Activated gamma-delta T cell treated with Interleukin-2 at 50 U/mL for 16 hours (primary cell): Measurements from ENCODE around the gene NUBPL.
"Not testable (repeated sequence)": the region's sequence is repeated elsewhere in the genome, so short reads cannot be mapped to it uniquely, and the experiment has no call there.

ENCODE experiments used
- DNase-seq: peaks from one replicate; pipeline ENCODE4 v3.0.0-alpha.2; 2020

Gene NUBPL

GRCh38 chr14:31578792-31579501 is 17.7 kb downstream of the NUBPL start:
- DNase-seq, result no peak

- no peak for DNase-seq
Observed at GRCh38 chr14:31580234-31580633, 19.0 kb downstream of the NUBPL start.

GRCh38 chr14:31582286-31582691 is 21.1 kb downstream of the NUBPL start:
- DNase-seq, result no peak

GRCh38 chr14:31582836-31583452 is 21.7 kb downstream of the NUBPL start:
- no peak for DNase-seq

DNA sequence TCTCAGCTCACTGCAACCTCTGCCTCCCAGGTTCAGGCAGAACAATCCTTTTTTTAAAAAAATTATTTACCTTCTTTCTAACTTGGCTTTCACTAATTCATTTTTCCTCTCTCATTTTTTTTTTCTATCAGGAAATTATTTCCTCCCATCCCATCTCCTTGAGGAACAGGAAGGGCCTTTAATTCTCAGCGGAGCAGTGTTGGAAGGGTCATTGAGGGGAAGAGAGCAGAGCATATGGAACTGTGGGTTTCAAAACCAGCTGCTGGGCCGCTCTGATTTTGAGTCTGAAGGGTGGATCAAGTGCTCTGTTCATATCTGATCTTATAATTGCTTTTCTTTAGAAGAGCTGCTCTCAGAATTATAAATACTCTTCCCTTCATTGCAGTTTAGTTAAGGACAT is 29.0 kb downstream of the NUBPL start:
- no peak for DNase-seq

GRCh38 chr14:31592122-31592521 is 30.9 kb downstream of the NUBPL start:
- DNase-seq, result no peak

DNA sequence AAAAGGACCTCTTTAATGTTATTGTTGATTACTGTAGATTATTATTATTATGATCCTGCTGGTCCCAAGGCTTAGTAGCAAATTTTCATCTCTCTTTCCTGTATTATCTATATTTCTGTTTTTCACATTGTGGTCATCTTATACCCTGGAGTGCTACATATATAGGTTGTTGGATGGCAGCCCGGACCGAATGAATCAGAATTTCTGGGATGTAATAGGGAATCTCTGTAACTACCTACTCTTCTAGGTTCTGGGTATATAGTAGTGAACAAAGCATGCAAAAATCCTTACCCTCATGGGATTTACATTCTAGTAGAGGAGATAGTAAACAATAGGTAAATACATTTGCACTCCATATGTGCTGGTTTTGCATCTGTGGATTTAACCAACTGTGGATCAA is 31.4 kb downstream of the NUBPL start:
- no peak for DNase-seq

DNA sequence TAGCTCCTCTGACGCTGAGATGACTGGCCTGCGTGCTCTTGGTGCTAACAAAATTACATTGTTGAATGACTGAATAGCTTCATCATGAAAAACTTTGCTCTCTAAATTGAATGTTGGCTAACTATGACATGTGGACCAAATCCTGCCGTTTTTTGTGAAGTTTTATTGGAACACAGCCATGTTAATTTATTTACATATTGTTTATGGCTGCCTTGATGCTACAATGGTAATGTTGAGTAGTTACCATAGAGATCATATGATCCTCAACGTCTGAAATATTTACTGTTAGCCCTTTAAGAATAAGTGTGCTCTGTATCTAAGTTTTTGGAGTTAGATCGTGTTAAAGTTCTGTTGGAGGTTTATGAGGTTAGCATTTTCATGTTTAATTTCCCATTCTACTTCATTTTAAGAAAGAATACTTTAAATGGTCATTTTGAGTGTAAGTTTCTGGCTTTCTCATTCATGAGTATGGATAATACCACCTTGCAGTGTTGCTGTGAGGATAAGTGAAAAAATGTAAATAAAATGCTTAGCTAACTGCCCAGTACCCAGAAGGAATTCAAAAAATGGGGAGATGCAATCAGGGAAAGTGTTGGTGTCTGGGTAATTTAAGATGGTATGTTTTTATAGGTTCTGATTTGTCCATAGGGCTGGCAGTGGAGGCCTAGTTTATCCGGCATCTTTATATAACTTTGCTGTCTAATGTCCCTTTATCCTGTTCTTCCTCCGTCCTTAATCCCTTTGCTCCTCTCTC is 35.3 kb downstream of the NUBPL start:
- DNase-seq, result no peak

DNA sequence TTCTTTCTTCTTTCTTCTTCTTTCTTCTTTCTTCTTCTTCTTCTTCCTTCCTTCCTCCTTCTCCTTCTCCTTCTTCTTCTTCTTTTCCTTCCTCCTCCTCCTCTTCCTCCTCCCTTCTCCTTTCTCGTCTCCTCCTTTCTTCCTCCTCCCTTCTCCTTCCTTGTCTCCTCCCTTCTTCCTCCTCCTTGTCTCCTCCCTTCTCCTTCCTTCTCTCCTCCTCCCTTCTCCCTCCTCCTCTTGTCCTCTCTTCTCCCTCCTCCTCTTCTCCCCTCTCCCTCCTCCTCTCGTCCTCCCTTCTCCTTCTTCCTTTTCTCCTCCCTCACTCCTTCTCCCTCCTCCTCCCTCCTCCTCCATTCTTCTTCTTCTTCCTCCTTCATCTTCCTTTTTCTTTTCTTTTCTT is 44.5 kb downstream of the NUBPL start:
- no peak for DNase-seq

- DNase-seq, result no peak
Observed at GRCh38 chr14:31611778-31612433, 50.7 kb downstream of the NUBPL start.

DNA sequence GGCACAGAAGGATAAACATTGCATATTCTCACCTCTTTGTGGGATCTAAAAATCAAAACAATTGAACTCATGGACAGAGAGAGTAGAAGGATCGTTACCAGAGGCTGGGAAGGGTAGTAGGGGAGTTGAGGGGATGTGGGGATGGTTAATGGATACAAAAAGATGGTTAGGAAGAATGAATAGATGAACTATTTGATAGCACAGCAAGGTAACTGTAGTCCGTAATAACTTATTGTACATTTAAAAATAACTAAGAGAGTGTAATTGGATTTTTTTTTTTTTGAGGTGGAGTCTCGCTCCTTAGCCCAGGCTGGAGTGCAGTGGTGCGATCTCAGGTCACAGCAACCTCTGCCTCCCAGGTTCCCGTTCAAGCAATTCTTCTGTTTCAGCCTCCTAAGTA is 52.0 kb downstream of the NUBPL start:
- DNase-seq, result no peak

DNA sequence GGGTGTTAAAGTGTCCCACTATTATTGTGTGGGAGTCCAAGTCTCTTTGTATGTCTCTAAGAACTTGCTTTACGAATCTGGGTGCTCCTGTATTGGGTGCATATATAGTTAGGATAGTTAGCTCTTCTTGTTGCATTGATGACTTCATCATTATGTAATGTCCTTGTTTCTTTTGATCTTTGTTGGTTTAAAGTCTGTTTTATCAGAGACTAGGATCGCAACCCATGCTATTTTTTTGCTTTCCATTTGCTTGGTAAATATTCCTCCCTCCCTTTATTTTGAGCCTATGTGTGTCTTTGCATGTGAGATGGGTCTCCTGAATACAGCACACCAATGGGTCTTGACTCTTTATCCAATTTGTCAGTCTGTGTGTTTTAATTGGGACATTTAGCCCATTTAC is 57.7 kb downstream of the NUBPL start:
- DNase-seq, result not testable (repeated sequence)

GRCh38 chr14:31619440-31619839 is 58.2 kb downstream of the NUBPL start:
- no peak for DNase-seq

- DNase-seq, result not testable (repeated sequence)
Observed at GRCh38 chr14:31620898-31621297, 59.7 kb downstream of the NUBPL start.

- DNase-seq, result no peak
Observed at GRCh38 chr14:31622060-31622459, 60.9 kb downstream of the NUBPL start.

DNA sequence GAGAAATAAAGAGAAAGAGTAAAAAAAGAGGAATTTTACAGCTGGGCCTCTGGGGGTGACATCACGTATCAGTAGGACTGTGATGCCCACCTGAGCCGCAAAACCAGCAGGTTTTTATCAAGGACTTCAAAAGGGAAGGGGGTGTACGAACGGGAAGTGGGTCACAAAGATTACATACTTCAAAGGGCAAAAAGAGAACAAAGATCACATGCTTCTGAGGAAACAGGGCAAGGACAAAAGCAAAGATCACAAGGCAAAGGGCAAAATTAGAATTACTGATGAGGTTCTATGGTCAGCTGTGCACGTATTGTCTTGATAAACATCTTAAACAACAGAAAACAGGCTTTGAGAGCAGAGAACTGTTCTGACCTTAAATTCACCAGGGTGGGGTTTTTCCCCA is 91.7 kb downstream of the NUBPL start:
- DNase-seq, result not testable (repeated sequence)

GRCh38 chr14:31657917-31658316 is 96.7 kb downstream of the NUBPL start:
- DNase-seq, result no peak

DNA sequence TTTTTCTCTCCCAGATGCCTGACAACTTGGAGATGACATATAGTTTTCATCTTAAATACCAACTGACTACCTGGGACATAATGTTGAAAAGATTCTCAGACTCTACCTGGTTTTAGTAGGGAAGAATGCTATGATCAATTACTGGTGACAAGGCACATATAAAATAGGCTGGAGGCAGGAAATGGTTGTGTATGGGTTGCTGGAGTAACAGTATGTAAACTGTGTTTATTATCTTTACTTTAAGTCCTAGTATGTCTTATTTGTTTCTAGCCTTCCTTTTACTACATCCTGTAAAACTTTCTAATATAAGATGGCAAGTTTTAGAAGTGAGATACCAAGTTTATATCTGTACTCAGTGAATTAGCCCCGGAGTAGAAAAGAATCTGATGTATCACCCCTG is 98.1 kb downstream of the NUBPL start:
- DNase-seq, result no peak

DNA sequence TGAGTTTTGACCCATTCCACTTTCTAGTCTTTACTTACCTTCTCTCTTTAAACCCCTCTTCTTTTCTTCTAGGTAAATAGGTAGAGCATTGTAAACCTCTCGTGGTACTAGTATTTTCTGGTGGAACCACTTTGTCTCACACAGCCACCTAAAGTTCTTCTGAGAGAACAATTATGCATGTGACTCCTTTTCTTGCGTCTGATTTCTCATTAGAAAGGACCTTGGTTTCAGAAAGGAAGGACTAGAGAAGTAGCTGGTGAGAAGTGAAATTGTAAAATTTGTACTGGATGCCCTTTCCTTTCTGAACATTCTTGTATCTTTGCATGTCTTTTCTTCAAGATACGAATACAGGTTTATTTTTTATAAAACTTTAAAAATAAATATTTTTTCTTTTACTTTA is 99.0 kb downstream of the NUBPL start:
- DNase-seq, result no peak

DNA sequence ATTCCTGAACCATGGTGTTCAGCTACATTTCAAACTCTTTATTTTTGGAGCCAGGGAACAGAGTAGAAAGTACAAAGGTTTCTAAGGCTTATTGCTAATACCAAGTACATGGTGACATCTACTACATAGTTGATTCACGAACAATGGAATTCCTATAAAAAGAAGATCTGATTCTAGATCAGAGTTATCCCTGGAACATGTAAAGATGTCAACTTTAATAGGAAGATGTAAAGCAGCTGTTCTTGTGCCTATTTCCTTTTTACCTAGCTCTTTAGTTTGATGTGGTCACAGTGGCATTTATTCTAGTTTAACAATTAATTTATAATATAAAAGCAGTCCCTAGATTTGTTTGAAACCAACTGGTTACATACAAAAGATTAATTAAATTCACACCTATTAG is 99.5 kb downstream of the NUBPL start:
- DNase-seq, result no peak

DNA sequence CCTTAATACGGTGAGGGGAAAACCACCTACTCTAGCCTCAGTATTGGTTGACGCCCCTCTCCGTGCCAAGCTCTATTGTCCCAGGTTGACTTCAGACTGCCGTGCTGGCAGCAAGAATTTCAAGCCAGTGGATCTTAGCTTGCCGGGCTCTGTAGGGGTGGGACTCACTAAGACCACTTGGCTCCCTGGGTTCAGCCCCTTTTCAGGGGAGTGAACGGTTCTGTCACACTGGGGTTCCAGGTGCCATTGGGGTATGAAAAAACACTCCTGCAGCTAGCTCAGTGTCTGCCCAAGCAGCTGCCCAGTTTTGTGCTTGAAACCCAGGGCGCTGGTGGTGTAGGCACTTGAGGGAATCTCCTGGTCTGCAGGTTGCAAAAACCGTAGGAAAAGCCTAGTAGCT is 107.1 kb downstream of the NUBPL start:
- no peak for DNase-seq

DNA sequence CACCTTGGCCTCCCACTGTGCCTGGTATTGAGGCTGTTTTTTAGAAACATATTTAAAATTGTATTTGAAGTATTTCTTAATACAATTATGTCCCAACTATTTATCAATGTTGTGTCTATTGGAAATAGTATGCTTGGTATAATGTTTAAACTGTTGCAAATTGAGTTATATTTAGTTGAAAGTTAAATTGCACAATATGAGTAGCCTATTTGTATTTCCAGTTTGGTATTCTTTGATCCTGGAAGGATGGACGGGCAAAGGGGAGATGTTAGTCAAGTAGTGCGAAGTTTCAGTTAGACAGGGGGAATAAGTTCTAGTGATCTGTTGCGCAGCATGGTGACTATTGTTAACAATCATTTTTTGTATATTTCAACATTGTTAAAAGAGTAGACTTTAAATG is 111.5 kb downstream of the NUBPL start:
- no peak for DNase-seq

DNA sequence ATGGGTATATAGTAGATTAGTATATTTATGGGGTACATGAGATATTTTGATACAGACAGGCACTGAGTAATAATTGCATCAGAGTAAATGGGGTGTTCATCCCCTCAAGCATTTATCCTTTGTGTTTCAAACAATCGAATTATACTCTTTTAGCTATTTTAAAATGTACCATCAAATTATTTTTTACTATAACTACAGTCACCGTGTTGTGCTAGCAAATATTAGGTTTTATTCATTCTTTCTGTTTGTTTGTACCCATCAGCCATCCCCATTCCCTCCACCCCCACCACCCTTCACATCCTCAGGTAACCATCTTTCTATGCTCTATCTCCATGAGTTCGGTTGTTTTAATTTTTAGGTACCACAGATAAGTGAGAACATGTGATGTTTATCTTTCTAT is 115.8 kb downstream of the NUBPL start:
- DNase-seq, result no peak

- no peak for DNase-seq
Observed at GRCh38 chr14:31677630-31678029, 116.4 kb downstream of the NUBPL start.
